Muscle layer of duodenum (tissue), 2 donors: Measurements from ENCODE around the gene CXCL8.

ENCODE experiments used
- H3K27ac ChIP-seq: one replicate; pipeline ENCODE4 v1.7.0; 2013; ENCODE audit warnings: mild to moderate bottlenecking, low read length
- H3K27me3 ChIP-seq: one replicate; pipeline ENCODE4 v1.7.0; 2013; ENCODE audit warnings: low read depth, mild to moderate bottlenecking, control low read depth, low read length
- H3K36me3 ChIP-seq, 2 donors: one replicate each; pipeline ENCODE4 v1.7.0; 2013; ENCODE audit warnings: low read length in 2 of 2, control low read depth in 1 of 2, mild to moderate bottlenecking in 1 of 2; ENCODE audit not compliant: insufficient read depth in 2 of 2, control insufficient read depth in 1 of 2
- H3K4me1 ChIP-seq, 2 donors: one replicate each; pipeline ENCODE4 v1.7.0; 2013; ENCODE audit warnings: low read length in 2 of 2, mild to moderate bottlenecking in 2 of 2, control low read depth in 1 of 2, moderate library complexity in 1 of 2; ENCODE audit not compliant: insufficient read depth in 2 of 2, control insufficient read depth in 1 of 2
- H3K4me3 ChIP-seq, 2 donors: one replicate each; pipeline ENCODE4 v1.7.0; 2013; ENCODE audit warnings: low read length in 2 of 2, low read depth in 1 of 2, mild to moderate bottlenecking in 1 of 2
- H3K9me3 ChIP-seq, 2 donors: one replicate each; pipeline ENCODE4 v1.7.0; 2013; ENCODE audit warnings: low read length in 2 of 2, control low read depth in 1 of 2, mild to moderate bottlenecking in 1 of 2; ENCODE audit not compliant: control insufficient read depth in 1 of 2
- donor health status: healthy.

Gene CXCL8

GRCh38 chr4:73731968-73732610, 8.3 kb upstream of the CXCL8 start:
- Histone ChIP-seq H3K4me1 (no peaks in the 10 kb centered on the region), H3K27me3 (no peaks in the 10 kb centered on the region), H3K9me3 (no peaks in the 10 kb centered on the region), H3K36me3 (no peaks in the 10 kb centered on the region), H3K27ac (no peak overlapping the region), H3K4me3 (no peak overlapping the region)

GRCh38 chr4:73732759-73733431, 7.5 kb upstream of the CXCL8 start:
- Histone ChIP-seq H3K27me3 (no peaks in the 10 kb centered on the region), H3K4me1 (no peaks in the 10 kb centered on the region), H3K9me3 (no peaks in the 10 kb centered on the region), H3K4me3 (no peak overlapping the region), H3K36me3 (no peaks in the 10 kb centered on the region), H3K27ac (no peak overlapping the region)

- Histone ChIP-seq H3K9me3 (no peaks in the 10 kb centered on the region), H3K27me3 (no peaks in the 10 kb centered on the region), H3K27ac (no peak overlapping the region), H3K4me3 (no peak overlapping the region), H3K4me1 (no peaks in the 10 kb centered on the region), H3K36me3 (no peaks in the 10 kb centered on the region)
Measured at GRCh38 chr4:73734530-73735001, 5.8 kb upstream of the CXCL8 start.

GRCh38 chr4:73735231-73735630, 5.1 kb upstream of the CXCL8 start:
- no peaks in the 10 kb centered on the region for H3K4me1 ChIP-seq
- H3K27ac ChIP-seq, result no peak overlapping the region

DNA sequence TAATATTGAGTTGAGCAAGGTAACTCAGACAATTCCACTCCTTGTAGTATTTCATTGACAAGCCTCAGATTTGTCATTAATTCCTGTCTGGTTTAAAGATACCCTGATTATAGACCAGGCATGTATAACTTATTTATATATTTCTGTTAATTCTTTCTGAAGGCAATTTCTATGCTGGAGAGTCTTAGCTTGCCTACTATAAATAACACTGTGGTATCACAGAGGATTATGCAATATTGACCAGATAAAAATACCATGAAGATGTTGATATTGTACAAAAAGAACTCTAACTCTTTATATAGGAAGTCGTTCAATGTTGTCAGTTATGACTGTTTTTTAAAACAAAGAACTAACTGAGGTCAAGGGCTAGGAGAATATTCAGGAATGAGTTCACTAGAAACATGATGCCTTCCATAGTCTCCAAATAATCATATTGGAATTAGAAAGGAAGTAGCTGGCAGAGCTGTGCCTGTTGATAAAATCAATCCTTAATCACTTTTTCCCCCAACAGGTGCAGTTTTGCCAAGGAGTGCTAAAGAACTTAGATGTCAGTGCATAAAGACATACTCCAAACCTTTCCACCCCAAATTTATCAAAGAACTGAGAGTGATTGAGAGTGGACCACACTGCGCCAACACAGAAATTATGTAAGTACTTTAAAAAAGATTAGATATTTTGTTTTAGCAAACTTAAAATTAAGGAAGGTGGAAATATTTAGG, 821 bp downstream of the CXCL8 start:
- Histone ChIP-seq H3K36me3 (no peaks in the 10 kb centered on the region), H3K4me3 (no peak overlapping the region), H3K27ac (no peak overlapping the region), H3K4me1 (no peaks in the 10 kb centered on the region), H3K9me3 (no peaks in the 10 kb centered on the region), H3K27me3 (no peaks in the 10 kb centered on the region)

More at GRCh38 chr4:73735231-73735630, 5.1 kb upstream of the CXCL8 start:
- Histone ChIP-seq H3K9me3 (no peaks in the 10 kb centered on the region), H3K36me3 (no peaks in the 10 kb centered on the region), H3K27me3 (no peaks in the 10 kb centered on the region), H3K4me3 (no peak overlapping the region)

- no peaks in the 10 kb centered on the region for H3K9me3 ChIP-seq
- no peaks in the 10 kb centered on the region for H3K36me3 ChIP-seq
- H3K27ac ChIP-seq, result no peak overlapping the region
- no peaks in the 10 kb centered on the region for H3K27me3 ChIP-seq
- H3K4me3 ChIP-seq, result no peak overlapping the region
- H3K4me1 ChIP-seq, result no peaks in the 10 kb centered on the region
Measured at GRCh38 chr4:73741750-73742489, 1.6 kb downstream of the CXCL8 start.

DNA sequence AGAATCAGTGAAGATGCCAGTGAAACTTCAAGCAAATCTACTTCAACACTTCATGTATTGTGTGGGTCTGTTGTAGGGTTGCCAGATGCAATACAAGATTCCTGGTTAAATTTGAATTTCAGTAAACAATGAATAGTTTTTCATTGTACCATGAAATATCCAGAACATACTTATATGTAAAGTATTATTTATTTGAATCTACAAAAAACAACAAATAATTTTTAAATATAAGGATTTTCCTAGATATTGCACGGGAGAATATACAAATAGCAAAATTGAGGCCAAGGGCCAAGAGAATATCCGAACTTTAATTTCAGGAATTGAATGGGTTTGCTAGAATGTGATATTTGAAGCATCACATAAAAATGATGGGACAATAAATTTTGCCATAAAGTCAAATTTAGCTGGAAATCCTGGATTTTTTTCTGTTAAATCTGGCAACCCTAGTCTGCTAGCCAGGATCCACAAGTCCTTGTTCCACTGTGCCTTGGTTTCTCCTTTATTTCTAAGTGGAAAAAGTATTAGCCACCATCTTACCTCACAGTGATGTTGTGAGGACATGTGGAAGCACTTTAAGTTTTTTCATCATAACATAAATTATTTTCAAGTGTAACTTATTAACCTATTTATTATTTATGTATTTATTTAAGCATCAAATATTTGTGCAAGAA, 2.3 kb downstream of the CXCL8 start:
- H3K9me3 ChIP-seq, result no peaks in the 10 kb centered on the region
- no peaks in the 10 kb centered on the region for H3K36me3 ChIP-seq
- H3K4me1 ChIP-seq, result no peaks in the 10 kb centered on the region
- H3K4me3 ChIP-seq, result no peak overlapping the region
- H3K27ac ChIP-seq, result no peak overlapping the region
- H3K27me3 ChIP-seq, result no peaks in the 10 kb centered on the region

DNA sequence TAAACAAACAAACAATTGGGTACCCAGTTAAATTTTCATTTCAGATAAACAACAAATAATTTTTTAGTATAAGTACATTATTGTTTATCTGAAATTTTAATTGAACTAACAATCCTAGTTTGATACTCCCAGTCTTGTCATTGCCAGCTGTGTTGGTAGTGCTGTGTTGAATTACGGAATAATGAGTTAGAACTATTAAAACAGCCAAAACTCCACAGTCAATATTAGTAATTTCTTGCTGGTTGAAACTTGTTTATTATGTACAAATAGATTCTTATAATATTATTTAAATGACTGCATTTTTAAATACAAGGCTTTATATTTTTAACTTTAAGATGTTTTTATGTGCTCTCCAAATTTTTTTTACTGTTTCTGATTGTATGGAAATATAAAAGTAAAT, 2.9 kb downstream of the CXCL8 start:
- Histone ChIP-seq H3K27me3 (no peaks in the 10 kb centered on the region), H3K4me1 (no peaks in the 10 kb centered on the region), H3K4me3 (no peak overlapping the region), H3K27ac (no peak overlapping the region), H3K36me3 (no peaks in the 10 kb centered on the region), H3K9me3 (no peaks in the 10 kb centered on the region)

GRCh38 chr4:73743795-73744194, 3.4 kb downstream of the CXCL8 start:
- Histone ChIP-seq H3K27me3 (no peaks in the 10 kb centered on the region), H3K4me3 (no peak overlapping the region), H3K36me3 (no peaks in the 10 kb centered on the region), H3K4me1 (no peaks in the 10 kb centered on the region), H3K27ac (no peak overlapping the region), H3K9me3 (no peaks in the 10 kb centered on the region)

DNA sequence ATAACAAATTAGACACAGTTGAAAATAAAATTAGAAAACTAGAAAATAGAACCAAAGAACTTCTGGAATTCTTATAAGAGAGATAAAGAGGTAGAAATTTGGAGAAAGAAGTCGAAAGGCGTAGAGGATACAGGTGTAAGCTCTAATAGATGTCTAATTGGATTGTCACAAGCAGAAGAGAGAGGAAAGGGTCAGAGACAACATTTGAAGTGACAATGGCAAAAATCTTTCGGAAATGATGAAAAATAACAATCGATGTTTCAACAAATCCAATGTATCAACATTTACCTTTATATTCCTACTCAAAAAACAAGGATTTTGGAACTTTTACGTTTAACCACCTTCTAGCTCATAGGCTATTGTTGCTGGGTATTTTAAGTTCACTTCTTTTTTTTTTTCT, 3.8 kb downstream of the CXCL8 start:
- Histone ChIP-seq H3K9me3 (no peaks in the 10 kb centered on the region), H3K4me1 (no peaks in the 10 kb centered on the region), H3K27ac (no peak overlapping the region), H3K4me3 (no peak overlapping the region), H3K36me3 (no peaks in the 10 kb centered on the region), H3K27me3 (no peaks in the 10 kb centered on the region)

- no peak overlapping the region for H3K4me3 ChIP-seq
- H3K36me3 ChIP-seq, result no peaks in the 10 kb centered on the region
- H3K27ac ChIP-seq, result no peak overlapping the region
- no peaks in the 10 kb centered on the region for H3K4me1 ChIP-seq
- H3K27me3 ChIP-seq, result no peaks in the 10 kb centered on the region
- H3K9me3 ChIP-seq, result no peaks in the 10 kb centered on the region
Measured at GRCh38 chr4:73750730-73751129, 10.4 kb downstream of the CXCL8 start.
